Superior temporal gyrus (tissue), 1 donor: ENCODE data around the gene C6orf89.
"Not testable (repeated sequence)": the region's sequence is repeated elsewhere in the genome, so short reads cannot be mapped to it uniquely, and the experiment has no call there.

ENCODE experiments used
- DNase-seq: peaks from one replicate; pipeline ENCODE4 v3.0.0-alpha.2; 2016; ENCODE audit errors: extremely low spot score

Gene C6orf89

GRCh38 chr6:36924131-36924530, 38.4 kb downstream of the C6orf89 start:
- no peak for DNase-seq

- peak; percentile 34 for DNase-seq
Measured at GRCh38 chr6:36924778-36925374, 39.1 kb downstream of the C6orf89 start.

DNA sequence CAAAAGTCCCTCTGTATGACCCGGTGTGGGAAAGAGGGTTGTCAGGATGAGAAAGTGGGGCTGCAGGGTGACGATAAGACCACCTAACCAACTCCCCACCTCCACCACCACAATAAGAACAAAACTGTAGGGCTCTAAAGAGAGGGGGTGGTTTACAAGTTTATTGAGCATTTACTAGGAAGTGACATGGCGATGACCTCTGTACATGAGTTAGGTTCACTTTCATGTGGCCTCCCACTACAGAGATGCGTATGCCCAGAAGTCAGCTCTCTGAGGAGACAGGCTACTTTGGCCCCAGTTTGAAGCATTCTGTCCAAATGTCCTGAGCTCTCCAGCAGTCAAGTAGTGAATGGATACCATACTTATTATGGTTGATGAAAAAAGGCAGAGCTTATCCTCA, 40.1 kb downstream of the C6orf89 start:
- DNase-seq, result no peak

DNA sequence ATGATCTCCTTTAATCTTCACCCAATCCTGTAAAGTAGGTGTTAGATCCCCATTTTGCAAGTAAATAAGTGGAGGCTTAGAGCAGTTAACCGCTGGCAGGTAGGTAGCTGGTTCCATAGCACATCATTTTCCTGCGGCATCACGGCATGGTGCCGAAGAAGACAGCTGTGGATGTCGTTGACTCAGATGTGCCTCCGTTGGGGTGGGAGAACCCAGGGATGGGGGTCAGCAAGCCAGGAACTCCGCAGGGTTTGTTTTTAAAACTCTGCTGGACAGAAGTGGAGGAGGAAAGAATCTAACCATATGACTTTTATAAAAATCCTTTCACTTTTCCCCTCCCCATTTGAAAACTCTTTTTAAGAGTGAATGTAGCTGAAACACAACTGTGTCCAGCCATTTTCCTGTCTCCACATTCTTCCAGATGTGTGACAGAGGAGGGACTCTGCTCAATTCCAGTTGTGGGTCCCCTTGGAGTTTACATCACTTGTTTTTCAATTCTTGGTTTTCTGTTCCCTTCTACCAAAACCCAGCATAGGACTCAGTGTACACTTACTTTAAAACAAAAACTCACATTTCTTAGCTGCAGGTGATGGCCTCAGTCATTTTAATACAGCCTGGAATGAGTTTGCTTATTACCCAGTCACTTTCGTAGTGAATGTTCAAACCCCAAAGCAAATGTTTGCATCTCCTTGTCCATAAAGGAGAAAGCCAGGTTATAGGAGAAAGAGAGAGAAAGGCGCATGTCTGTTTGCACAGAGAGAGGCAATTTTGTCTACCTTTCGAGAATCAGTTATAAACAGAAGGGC, 41.2 kb downstream of the C6orf89 start:
- DNase-seq, result no peak

DNA sequence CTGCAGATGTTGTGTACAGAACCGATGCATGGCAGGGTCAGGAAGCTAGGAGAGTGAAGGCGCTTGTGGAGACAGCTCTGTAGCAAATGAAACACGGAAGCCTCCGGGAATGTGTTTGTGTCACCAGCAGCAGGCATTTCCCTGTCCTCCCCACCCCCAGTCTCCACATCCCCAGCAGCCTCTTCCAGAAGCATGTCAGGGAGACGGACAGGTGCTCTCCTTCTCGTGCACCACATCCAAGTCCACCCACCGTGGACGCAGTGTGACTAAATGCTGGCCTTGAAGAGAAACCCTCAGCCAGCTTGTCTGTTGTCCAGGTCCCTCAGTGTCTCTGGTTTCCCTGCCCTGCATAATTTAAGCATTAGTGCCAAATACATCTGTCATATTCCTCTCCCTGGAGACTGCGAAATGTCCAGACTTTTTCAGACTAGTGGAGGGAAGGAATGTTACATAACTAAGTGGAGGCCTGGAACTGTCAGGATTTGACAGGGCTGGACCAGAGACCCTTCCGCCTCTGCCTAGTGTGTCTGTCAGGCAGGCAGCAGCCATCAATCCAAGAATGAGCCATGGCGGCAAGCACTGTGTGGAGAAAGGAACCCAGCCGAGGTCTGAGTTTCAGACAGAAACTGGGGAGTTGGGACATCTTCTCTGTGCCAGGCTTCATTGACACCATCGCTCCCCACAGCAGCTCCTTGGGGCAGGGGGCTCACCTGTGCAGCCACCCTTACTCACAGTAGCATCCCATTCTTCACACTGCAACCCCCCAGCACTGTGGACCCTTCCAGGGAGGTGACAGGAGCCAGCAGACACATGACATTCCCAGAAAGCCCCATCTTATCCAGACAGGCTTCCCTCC, 42.2 kb downstream of the C6orf89 start:
- DNase-seq, result no peak

- no peak for DNase-seq
Measured at GRCh38 chr6:36928547-36928918, 42.8 kb downstream of the C6orf89 start.

- no peak for DNase-seq
Measured at GRCh38 chr6:36929152-36929551, 43.4 kb downstream of the C6orf89 start.

DNA sequence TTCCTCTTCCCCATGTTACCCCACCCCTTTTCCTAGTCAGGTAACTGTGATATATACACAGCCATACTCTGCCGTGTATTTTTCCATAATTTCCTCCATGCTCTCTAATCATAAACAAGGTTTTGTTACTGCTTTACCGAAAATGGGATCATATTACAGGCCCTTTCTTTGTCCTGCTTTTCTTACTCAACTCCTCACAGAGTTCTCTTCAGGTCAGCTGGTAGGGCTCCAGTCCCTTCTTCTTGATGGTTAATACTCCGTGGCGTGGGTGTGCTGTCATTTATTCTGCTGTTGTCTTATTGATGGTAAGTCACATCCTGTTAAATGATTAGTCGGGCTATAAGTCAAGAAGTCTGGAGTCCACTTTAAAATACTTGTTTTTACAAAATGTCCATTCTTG, 43.9 kb downstream of the C6orf89 start:
- no peak for DNase-seq

- DNase-seq, result no peak
Measured at GRCh38 chr6:36930483-36930882, 44.7 kb downstream of the C6orf89 start.

DNA sequence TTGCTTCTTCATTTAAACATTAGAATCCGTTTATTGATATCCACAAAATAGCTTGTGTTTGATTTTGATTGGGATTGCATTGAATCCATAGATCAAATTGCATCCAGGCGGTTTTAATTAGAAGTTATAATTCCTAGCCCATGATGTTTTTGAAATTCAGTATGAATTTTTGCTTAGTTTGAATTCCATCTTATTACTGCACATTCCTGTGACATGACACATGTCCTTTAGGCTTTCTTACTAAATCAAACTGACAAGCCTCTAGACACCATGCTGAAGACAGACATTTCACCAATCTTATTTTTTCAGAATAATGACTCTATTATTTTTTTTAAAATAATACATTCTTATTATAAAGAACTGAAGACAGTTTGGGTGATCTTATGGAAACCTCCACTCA, 47.4 kb downstream of the C6orf89 start:
- DNase-seq, result no peak

- no peak for DNase-seq
Measured at GRCh38 chr6:36933519-36933918, 47.8 kb downstream of the C6orf89 start.

GRCh38 chr6:36934901-36935300, 49.1 kb downstream of the C6orf89 start:
- DNase-seq, result no peak

- DNase-seq, result no peak
Measured at GRCh38 chr6:36936824-36937223, 51.1 kb downstream of the C6orf89 start.

- DNase-seq, result no peak
Measured at GRCh38 chr6:36937896-36938295, 52.1 kb downstream of the C6orf89 start.

GRCh38 chr6:36938536-36938935, 52.8 kb downstream of the C6orf89 start:
- DNase-seq, result no peak

GRCh38 chr6:36939005-36939404, 53.3 kb downstream of the C6orf89 start:
- DNase-seq, result not testable (repeated sequence)

- no peak for DNase-seq
Measured at GRCh38 chr6:36940027-36940426, 54.3 kb downstream of the C6orf89 start.

GRCh38 chr6:36941561-36941960, 55.8 kb downstream of the C6orf89 start:
- DNase-seq, result not testable (repeated sequence)

DNA sequence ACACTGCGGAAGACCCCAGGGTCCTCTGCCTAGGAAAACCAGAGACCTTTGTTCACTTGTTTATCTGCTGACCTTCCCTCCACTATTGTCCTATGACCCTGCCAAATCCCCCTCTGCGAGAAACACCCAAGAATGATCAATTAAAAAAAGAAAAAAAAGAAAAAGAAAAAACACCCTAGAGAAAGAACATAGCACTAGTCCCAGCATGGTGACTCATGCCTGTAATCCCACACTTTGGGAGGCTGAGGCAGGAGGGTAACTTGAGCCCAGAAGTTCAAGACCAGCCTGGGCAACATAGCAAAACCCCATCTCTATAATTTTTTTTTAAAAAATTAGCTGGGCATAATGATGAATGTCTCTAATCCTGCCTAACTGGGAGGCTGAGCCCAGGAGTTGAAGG, 56.6 kb downstream of the C6orf89 start:
- not testable (repeated sequence) for DNase-seq

- DNase-seq, result no peak
Measured at GRCh38 chr6:36944650-36945049, 58.9 kb downstream of the C6orf89 start.

GRCh38 chr6:36945301-36945700, 59.5 kb downstream of the C6orf89 start:
- no peak for DNase-seq

DNA sequence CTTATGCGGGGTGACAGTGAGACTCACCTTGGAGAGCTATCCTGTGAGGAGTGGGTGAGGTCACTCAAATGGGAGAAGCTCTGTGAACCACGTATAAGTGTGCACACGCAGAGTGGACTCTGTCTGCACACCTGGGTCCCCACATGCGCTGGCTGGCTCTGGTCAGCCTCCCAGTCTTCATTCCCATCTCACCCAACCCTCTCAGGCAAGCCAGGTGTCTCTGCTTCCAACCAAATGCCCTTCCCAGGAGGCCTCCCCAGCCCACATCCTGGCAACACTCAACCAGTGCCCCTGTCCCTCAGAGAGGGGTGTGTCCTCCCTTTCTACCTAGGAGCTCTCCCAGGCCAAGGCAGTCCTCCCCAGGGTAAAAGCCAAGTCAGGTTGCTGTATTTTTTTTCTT, 60.8 kb downstream of the C6orf89 start:
- no peak for DNase-seq
